Epithelial cell of esophagus (primary cell): ENCODE data around the gene TEX11.
A peak's percentile ranks its signal among the peaks of the same experiment; 100 is the strongest.

Experiments used
- DNase-seq: peaks from one replicate; pipeline ENCODE4 v3.0.0; 2010; ENCODE audit warnings: low read depth
- H3K4me3 ChIP-seq: 2 replicates; pipeline ENCODE4 v1.5.1; 2011; ENCODE audit warnings: mild to moderate bottlenecking, low read length, control low read depth
- CTCF ChIP-seq: IDR thresholded peaks from 2 replicates; pipeline ENCODE4 v1.5.1; 2011; ENCODE audit warnings: low read depth, mild to moderate bottlenecking, low read length, control low read depth, inconsistent platforms; ENCODE audit not compliant: insufficient read depth; ENCODE audit errors: missing control alignments

TEX11 gene

GRCh38 chrX:70504772-70505450 lies 403.6 kb downstream of the TEX11 start:
- no peak for TF ChIP-seq CTCF
- peak; percentile 48 for DNase-seq
- H3K4me3 ChIP-seq: no peak overlapping the region

GRCh38 chrX:70500826-70501225 lies 407.7 kb downstream of the TEX11 start:
- no peak for DNase-seq
- no peak overlapping the region for H3K4me3 ChIP-seq
- TF ChIP-seq CTCF: no peak

- no peak for TF ChIP-seq CTCF
- DNase-seq: no peak
- no peak overlapping the region for H3K4me3 ChIP-seq
Measured at GRCh38 chrX:70498129-70498528, 410.4 kb downstream of the TEX11 start.

GRCh38 chrX:70497026-70497425 lies 411.5 kb downstream of the TEX11 start:
- DNase-seq: no peak
- no peak overlapping the region for H3K4me3 ChIP-seq

GRCh38 chrX:70496491-70496890 lies 412.0 kb downstream of the TEX11 start:
- H3K4me3 ChIP-seq: no peak overlapping the region
- no peak for TF ChIP-seq CTCF
- no peak for DNase-seq

More at GRCh38 chrX:70497026-70497425, 411.5 kb downstream of the TEX11 start:
- no peak for TF ChIP-seq CTCF

- DNase-seq: peak; percentile 40
- no peak overlapping the region for H3K4me3 ChIP-seq
- TF ChIP-seq CTCF: no peak
Measured at GRCh38 chrX:70494441-70494840, 414.1 kb downstream of the TEX11 start.

GRCh38 chrX:70488856-70489255 lies 419.7 kb downstream of the TEX11 start:
- H3K4me3 ChIP-seq: no peak overlapping the region
- DNase-seq: no peak
- TF ChIP-seq CTCF: no peak
